Measurements from ENCODE around the gene MEIOB. TPM values are rescaled to one million over a fixed set of nuclear protein-coding genes. Genes with fewer than 3 reads are reported as not detected.

MEIOB gene
- polyA plus RNA-seq, 1 of the 3 experiments (the other 2 are of a cell fraction): not detected

DNA sequence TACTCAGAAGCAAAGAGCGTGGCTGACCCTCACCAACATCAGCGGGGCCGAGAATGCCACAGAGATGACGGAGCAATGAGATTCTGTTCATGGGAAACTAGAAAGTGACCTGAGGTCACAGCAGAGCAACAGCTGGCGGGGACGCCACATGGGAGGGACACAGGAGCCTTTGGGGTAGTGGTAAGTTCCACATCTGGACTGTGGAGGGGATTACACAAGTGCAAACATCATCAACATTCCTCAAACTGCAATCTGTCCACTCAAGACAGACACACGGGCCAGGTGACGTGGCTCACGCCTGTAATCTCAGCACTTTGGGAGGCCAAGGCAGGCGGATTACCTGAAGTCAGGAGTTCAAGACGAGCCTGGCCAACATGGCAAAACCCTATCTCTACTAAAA, 56.5 kb downstream of the MEIOB start:
- Histone ChIP-seq H3K4me1 (ENCODE audit: control insufficient read depth in 1 of 2, insufficient read depth in 2 of 2, low read depth in 1 of 2, low read length in 1 of 2) (no peaks in the 10 kb centered on the region), H3K9ac (no peak overlapping the region), H4K20me1 (ENCODE audit: insufficient read depth) (no peaks in the 10 kb centered on the region), H3K9me2 (no peaks in the 10 kb centered on the region), H3K4me2 (no peak overlapping the region), H3K9me3 (no peaks in the 10 kb centered on the region), H2AFZ (ENCODE audit: low read depth) (no peak overlapping the region), H3K79me2 (ENCODE audit: insufficient read depth) (peaks cover 4% of the 10 kb centered on the region; the same call in 1 of the 2 replicates), H3F3A (replicated peaks; ENCODE audit: insufficient read depth) (peaks cover 7% of the 10 kb centered on the region), H3K4me3 (ENCODE audit: low read depth in 2 of 2, low read length in 1 of 2) (no peak overlapping the region), H3K36me3 (replicated peaks in 1 of 2; ENCODE audit: control insufficient read depth in 1 of 2, insufficient read depth in 2 of 2, low read length in 1 of 2) (peaks cover 0 to 14% of the 10 kb centered on the region in 2 experiments), H3K27ac (ENCODE audit: low read depth in 2 of 2, low read length in 1 of 2) (no peak overlapping the region), H3K27me3 (ENCODE audit: insufficient read depth) (no peaks in the 10 kb centered on the region)
- DNase-seq: no peak
- ChIA-PET POLR2A (no interaction called here), CTCF (no interaction called here)
- TF ChIP-seq, protein P1, sequence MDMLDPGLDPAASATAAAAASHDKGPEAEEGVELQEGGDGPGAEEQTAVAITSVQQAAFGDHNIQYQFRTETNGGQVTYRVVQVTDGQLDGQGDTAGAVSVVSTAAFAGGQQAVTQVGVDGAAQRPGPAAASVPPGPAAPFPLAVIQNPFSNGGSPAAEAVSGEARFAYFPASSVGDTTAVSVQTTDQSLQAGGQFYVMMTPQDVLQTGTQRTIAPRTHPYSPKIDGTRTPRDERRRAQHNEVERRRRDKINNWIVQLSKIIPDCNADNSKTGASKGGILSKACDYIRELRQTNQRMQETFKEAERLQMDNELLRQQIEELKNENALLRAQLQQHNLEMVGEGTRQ (IDR thresholded peaks at IDR 0.05; ENCODE audit: borderline replicate concordance, low read depth, low read length): no peak
- TF ChIP-seq, protein P2, sequence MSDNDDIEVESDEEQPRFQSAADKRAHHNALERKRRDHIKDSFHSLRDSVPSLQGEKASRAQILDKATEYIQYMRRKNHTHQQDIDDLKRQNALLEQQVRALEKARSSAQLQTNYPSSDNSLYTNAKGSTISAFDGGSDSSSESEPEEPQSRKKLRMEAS (IDR thresholded peaks at IDR 0.05; ENCODE audit: low read depth): no peak
- TF ChIP-seq NRF1 (IDR thresholded peaks at IDR 0.05; ENCODE audit: low read depth, low read length): no peak
- TF ChIP-seq, protein P3, sequence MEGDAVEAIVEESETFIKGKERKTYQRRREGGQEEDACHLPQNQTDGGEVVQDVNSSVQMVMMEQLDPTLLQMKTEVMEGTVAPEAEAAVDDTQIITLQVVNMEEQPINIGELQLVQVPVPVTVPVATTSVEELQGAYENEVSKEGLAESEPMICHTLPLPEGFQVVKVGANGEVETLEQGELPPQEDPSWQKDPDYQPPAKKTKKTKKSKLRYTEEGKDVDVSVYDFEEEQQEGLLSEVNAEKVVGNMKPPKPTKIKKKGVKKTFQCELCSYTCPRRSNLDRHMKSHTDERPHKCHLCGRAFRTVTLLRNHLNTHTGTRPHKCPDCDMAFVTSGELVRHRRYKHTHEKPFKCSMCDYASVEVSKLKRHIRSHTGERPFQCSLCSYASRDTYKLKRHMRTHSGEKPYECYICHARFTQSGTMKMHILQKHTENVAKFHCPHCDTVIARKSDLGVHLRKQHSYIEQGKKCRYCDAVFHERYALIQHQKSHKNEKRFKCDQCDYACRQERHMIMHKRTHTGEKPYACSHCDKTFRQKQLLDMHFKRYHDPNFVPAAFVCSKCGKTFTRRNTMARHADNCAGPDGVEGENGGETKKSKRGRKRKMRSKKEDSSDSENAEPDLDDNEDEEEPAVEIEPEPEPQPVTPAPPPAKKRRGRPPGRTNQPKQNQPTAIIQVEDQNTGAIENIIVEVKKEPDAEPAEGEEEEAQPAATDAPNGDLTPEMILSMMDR (IDR thresholded peaks at IDR 0.05): no peak
- no peak for TF ChIP-seq SIN3A (IDR thresholded peaks at IDR 0.05; ENCODE audit: borderline replicate concordance, low read depth, low read length)
- no peak for TF ChIP-seq CHD2 (IDR thresholded peaks at IDR 0.05; ENCODE audit: low read length, partially characterized antibody)
- no peak for TF ChIP-seq TAF1 (IDR thresholded peaks at IDR 0.05; ENCODE audit: borderline replicate concordance, low read depth, low read length)
- no peak for TF ChIP-seq JUND (IDR thresholded peaks at IDR 0.05)
- TF ChIP-seq RXRA (IDR thresholded peaks at IDR 0.05; ENCODE audit: borderline replicate concordance, low read depth): no peak
- TF ChIP-seq, protein P4, sequence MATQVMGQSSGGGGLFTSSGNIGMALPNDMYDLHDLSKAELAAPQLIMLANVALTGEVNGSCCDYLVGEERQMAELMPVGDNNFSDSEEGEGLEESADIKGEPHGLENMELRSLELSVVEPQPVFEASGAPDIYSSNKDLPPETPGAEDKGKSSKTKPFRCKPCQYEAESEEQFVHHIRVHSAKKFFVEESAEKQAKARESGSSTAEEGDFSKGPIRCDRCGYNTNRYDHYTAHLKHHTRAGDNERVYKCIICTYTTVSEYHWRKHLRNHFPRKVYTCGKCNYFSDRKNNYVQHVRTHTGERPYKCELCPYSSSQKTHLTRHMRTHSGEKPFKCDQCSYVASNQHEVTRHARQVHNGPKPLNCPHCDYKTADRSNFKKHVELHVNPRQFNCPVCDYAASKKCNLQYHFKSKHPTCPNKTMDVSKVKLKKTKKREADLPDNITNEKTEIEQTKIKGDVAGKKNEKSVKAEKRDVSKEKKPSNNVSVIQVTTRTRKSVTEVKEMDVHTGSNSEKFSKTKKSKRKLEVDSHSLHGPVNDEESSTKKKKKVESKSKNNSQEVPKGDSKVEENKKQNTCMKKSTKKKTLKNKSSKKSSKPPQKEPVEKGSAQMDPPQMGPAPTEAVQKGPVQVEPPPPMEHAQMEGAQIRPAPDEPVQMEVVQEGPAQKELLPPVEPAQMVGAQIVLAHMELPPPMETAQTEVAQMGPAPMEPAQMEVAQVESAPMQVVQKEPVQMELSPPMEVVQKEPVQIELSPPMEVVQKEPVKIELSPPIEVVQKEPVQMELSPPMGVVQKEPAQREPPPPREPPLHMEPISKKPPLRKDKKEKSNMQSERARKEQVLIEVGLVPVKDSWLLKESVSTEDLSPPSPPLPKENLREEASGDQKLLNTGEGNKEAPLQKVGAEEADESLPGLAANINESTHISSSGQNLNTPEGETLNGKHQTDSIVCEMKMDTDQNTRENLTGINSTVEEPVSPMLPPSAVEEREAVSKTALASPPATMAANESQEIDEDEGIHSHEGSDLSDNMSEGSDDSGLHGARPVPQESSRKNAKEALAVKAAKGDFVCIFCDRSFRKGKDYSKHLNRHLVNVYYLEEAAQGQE (IDR thresholded peaks at IDR 0.05; ENCODE audit: low read depth, low read length): no peak
- TF ChIP-seq, protein P5, sequence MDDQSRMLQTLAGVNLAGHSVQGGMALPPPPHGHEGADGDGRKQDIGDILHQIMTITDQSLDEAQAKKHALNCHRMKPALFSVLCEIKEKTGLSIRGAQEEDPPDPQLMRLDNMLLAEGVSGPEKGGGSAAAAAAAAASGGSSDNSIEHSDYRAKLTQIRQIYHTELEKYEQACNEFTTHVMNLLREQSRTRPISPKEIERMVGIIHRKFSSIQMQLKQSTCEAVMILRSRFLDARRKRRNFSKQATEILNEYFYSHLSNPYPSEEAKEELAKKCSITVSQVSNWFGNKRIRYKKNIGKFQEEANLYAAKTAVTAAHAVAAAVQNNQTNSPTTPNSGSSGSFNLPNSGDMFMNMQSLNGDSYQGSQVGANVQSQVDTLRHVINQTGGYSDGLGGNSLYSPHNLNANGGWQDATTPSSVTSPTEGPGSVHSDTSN (IDR thresholded peaks at IDR 0.05): no peak
- no peak for TF ChIP-seq NFIC (IDR thresholded peaks at IDR 0.05; ENCODE audit: borderline replicate concordance)
- TF ChIP-seq, protein P6, sequence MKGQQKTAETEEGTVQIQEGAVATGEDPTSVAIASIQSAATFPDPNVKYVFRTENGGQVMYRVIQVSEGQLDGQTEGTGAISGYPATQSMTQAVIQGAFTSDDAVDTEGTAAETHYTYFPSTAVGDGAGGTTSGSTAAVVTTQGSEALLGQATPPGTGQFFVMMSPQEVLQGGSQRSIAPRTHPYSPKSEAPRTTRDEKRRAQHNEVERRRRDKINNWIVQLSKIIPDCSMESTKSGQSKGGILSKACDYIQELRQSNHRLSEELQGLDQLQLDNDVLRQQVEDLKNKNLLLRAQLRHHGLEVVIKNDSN (IDR thresholded peaks at IDR 0.05; ENCODE audit: borderline replicate concordance, low read depth): no peak
- TF ChIP-seq YY1 (IDR thresholded peaks at IDR 0.05; ENCODE audit: low read depth): no peak
- no peak for TF ChIP-seq RAD21 (IDR thresholded peaks at IDR 0.05; ENCODE audit: low read length)
- TF ChIP-seq POLR2AphosphoS5 (IDR thresholded peaks at IDR 0.05; ENCODE audit: low read depth, low read length): no peak
- 94% methylated on average over 10 of the region's 11 CpGs for WGBS (ENCODE audit: low lambda C conversion rate)

Data from SK-N-SH (cell line).